ENCODE data around the gene JDP2. TPM values are rescaled to one million over a fixed set of nuclear protein-coding genes. Genes with fewer than 3 reads are reported as not detected.
"Not testable (repeated sequence)": the region's sequence is repeated elsewhere in the genome, so short reads cannot be mapped to it uniquely, and the experiment has no call there.

The JDP2 gene
- total RNA-seq, result 25.9 to 78.0 TPM (median 72.2 TPM) in 3 replicates
- long read RNA-seq, transcript JDP2-206 (4 exons, 631 nt), result major isoform, 32 of 36 reads
- long read RNA-seq, partial matches to known transcripts, result 0 of 36 reads
- long read RNA-seq, other reads (novel, unspliced or antisense), result 4 of 36 reads

DNA sequence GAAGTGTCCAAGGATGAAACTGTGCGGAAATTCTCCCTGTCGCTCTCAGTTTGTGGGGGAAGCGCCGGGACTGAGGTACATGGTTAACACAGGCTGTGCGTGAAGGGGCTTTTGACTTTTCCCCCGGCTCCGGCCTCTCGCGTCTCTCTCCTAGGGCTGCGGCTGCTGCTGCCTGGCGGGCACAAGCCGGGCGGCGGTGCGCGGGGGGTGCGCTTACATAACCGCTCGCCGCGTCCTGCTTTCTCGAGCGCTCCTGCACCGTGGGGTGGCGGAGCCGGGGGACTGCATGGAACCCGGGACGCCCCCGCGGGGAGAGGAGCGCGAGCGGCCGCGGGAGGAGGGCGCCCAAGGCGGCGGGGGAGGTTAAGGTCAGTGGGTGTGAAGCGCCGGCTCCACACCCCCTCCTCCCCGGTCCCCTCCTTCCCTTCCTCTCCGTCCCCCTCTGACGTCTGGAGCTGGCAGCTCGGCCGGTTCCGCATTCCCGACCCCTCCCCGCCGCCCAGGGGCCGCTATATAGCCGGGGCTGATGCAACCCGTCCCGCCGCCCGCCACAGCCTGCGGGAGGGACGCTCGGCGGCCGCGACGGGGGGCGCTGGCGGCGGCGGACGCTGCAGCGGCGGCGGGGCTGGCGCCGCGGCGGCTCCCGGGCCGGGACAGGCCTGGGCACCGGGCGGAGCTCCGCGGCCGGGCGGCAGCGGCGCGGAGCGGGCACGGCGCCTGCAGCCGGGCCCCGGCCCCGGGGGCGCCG lies at the start of gene JDP2:
Gene JDP2, plus strand, starts transcription at position 541 of the 748 bp plus-strand sequence. CDS start 9,899 bp downstream, outside the sequence.
- no peaks in the 10 kb centered on the region for H3K27me3 Mint-ChIP-seq (ENCODE audit: low read depth)
- H3K9me3 Mint-ChIP-seq (ENCODE audit: low read depth), result peaks cover 3% of the 10 kb centered on the region
- peaks cover 8% of the 10 kb centered on the region for H3K36me3 Mint-ChIP-seq (ENCODE audit: low read depth)
- peak; percentile 52 for TF ChIP-seq CTCF (IDR thresholded peaks at IDR 0.05)
- DNase-seq (ENCODE audit: low spot score), result no peak
- H3K27ac Mint-ChIP-seq (ENCODE audit: unreplicated experiment), result peak within 1 kb of the TSS; percentile 74
- peak within 1 kb of the TSS; percentile 83 for H3K4me3 Mint-ChIP-seq (ENCODE audit: unreplicated experiment)
- peaks cover 37% of the 10 kb centered on the region for H3K4me1 Mint-ChIP-seq (ENCODE audit: low read depth)

DNA sequence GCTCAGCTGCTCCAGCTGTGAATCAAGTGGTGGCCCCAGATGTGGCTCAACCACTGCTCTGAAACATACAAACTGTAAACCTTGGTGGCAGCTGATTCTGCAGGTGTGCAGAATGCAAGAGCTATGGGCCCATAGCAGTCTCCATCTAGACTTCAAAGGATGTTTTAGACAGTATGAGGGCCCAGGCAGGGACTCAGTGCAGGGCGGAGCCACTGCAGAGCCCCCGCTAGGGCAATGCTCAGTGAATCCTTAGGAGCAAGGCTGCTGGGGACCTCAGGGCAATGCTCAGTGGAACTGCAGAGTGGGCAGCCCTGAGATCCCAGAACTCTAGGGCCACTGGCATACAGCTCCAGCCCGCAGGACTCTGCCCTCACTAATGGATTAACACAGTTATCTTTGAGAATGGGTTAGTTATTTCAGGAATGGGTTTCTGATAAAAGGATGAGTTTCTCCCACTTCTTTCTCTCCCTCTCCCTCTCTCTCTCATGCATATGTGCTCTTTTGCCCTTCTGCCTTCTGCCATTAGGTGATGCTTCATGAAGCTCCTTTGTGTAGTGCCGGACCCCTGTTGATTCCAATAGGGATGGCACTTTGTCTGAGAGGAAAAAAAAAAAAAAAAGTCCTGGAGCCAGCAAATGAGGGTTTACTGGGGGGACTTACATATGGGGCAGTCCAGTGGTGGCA lies 48.4 kb upstream of the JDP2 start:
- no peak for TF ChIP-seq CTCF (IDR thresholded peaks at IDR 0.05)
- H3K9me3 Mint-ChIP-seq (ENCODE audit: low read depth), result peaks cover 5% of the 10 kb centered on the region
- DNase-seq (ENCODE audit: low spot score), result no peak
- no peak overlapping the region for H3K4me3 Mint-ChIP-seq (ENCODE audit: unreplicated experiment)
- no peak overlapping the region for H3K27ac Mint-ChIP-seq (ENCODE audit: unreplicated experiment)
- peaks cover 22% of the 10 kb centered on the region for H3K27me3 Mint-ChIP-seq (ENCODE audit: low read depth)
- peaks cover 5% of the 10 kb centered on the region for H3K4me1 Mint-ChIP-seq (ENCODE audit: low read depth)
- peaks cover 4% of the 10 kb centered on the region for H3K36me3 Mint-ChIP-seq (ENCODE audit: low read depth)

DNA sequence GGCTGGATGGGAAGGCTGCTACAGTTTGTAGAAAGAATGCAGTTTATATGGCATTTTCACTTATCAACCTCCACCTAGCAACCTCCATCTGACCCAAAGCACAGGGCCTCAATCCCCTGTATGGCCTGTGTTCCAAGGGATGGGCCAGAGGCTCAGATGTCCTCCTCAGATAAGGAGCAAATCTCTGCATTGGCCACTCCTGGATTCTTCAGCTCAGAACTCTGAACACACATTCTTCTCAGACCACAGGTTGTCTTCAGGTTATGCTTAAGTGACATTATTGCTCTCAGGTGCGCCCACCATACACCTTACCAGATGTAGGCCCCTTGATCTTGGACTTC lies 47.9 kb upstream of the JDP2 start:
- no peak overlapping the region for H3K27ac Mint-ChIP-seq (ENCODE audit: unreplicated experiment)
- H3K9me3 Mint-ChIP-seq (ENCODE audit: low read depth), result peaks cover 10% of the 10 kb centered on the region
- peaks cover 5% of the 10 kb centered on the region for H3K4me1 Mint-ChIP-seq (ENCODE audit: low read depth)
- TF ChIP-seq CTCF (IDR thresholded peaks at IDR 0.05), result no peak
- no peak overlapping the region for H3K4me3 Mint-ChIP-seq (ENCODE audit: unreplicated experiment)
- no peak for DNase-seq (ENCODE audit: low spot score)
- peaks cover 20% of the 10 kb centered on the region for H3K27me3 Mint-ChIP-seq (ENCODE audit: low read depth)
- H3K36me3 Mint-ChIP-seq (ENCODE audit: low read depth), result peaks cover 5% of the 10 kb centered on the region

DNA sequence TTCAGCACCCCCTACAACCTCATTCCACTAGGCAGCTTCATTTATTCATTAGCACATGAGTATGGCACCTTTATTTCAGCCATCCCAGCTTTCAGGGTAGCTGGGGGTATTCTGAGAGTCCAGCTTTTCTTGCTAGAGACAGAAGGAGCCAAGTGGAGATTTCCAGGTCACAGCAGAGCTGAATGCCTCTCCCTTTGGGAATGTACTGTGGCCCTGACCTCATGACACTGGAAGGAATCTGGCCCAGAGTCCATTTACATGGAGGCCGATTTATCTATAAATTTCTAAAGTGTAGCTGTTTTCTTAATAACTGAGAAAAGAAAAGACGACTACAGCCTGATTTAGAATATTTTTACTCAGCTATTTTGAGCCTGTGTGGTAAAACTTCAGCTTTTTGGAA lies 47.2 kb upstream of the JDP2 start:
- Mint-ChIP-seq H3K9me3 (ENCODE audit: low read depth) (peaks cover 12% of the 10 kb centered on the region), H3K4me1 (ENCODE audit: low read depth) (peaks cover 5% of the 10 kb centered on the region), H3K4me3 (ENCODE audit: unreplicated experiment) (no peak overlapping the region), H3K27me3 (ENCODE audit: low read depth) (peaks cover 16% of the 10 kb centered on the region), H3K36me3 (ENCODE audit: low read depth) (peaks cover 5% of the 10 kb centered on the region), H3K27ac (ENCODE audit: unreplicated experiment) (no peak overlapping the region)
- TF ChIP-seq CTCF (IDR thresholded peaks at IDR 0.05), result no peak
- no peak for DNase-seq (ENCODE audit: low spot score)

GRCh38 chr14:75381642-75382041 lies 46.2 kb upstream of the JDP2 start:
- peaks cover 12% of the 10 kb centered on the region for H3K9me3 Mint-ChIP-seq (ENCODE audit: low read depth)
- no peak for TF ChIP-seq CTCF (IDR thresholded peaks at IDR 0.05)

GRCh38 chr14:75383219-75383618 lies 44.6 kb upstream of the JDP2 start:
- Mint-ChIP-seq H3K27me3 (ENCODE audit: low read depth) (peaks cover 29% of the 10 kb centered on the region), H3K9me3 (ENCODE audit: low read depth) (peaks cover 12% of the 10 kb centered on the region)
- H3K4me1 Mint-ChIP-seq (ENCODE audit: low read depth); H3K36me3 Mint-ChIP-seq (ENCODE audit: low read depth); DNase-seq (ENCODE audit: low spot score); H3K4me3 Mint-ChIP-seq (ENCODE audit: unreplicated experiment); H3K27ac Mint-ChIP-seq (ENCODE audit: unreplicated experiment): not testable (repeated sequence)

More at GRCh38 chr14:75381642-75382041, 46.2 kb upstream of the JDP2 start:
- peaks cover 5% of the 10 kb centered on the region for H3K36me3 Mint-ChIP-seq (ENCODE audit: low read depth)
- no peak overlapping the region for H3K27ac Mint-ChIP-seq (ENCODE audit: unreplicated experiment)
- no peak overlapping the region for H3K4me3 Mint-ChIP-seq (ENCODE audit: unreplicated experiment)
- H3K4me1 Mint-ChIP-seq (ENCODE audit: low read depth), result peaks cover 5% of the 10 kb centered on the region
- no peak for DNase-seq (ENCODE audit: low spot score)
- H3K27me3 Mint-ChIP-seq (ENCODE audit: low read depth), result peaks cover 26% of the 10 kb centered on the region
